ENCODE data around the gene CIB4.

DNA sequence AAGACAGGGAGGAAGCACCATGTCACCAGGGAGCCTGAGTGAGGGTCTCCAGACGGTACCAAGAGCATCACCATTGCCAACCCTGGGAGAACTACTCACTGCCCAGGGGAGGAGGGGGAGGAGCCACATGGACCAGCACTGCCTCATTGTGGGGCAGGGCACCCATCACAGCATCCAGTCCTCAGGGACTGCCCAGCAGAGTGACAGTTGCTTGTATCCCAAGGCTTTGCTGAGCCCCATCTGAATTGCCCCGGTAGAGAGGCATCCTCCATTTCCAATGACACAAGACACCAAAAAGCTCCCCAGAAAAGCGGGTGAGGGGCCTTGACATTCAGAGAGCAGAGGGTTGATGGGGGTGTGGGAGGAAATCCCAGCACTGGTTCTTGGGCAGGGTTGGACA lies 6.8 kb upstream of the CIB4 start:
- TF ChIP-seq, protein P1, sequence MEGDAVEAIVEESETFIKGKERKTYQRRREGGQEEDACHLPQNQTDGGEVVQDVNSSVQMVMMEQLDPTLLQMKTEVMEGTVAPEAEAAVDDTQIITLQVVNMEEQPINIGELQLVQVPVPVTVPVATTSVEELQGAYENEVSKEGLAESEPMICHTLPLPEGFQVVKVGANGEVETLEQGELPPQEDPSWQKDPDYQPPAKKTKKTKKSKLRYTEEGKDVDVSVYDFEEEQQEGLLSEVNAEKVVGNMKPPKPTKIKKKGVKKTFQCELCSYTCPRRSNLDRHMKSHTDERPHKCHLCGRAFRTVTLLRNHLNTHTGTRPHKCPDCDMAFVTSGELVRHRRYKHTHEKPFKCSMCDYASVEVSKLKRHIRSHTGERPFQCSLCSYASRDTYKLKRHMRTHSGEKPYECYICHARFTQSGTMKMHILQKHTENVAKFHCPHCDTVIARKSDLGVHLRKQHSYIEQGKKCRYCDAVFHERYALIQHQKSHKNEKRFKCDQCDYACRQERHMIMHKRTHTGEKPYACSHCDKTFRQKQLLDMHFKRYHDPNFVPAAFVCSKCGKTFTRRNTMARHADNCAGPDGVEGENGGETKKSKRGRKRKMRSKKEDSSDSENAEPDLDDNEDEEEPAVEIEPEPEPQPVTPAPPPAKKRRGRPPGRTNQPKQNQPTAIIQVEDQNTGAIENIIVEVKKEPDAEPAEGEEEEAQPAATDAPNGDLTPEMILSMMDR (IDR thresholded peaks at IDR 0.05): no peak
- TF ChIP-seq NFYB (CRISPR knock-in tag; conservative IDR thresholded peaks at IDR 0.05; ENCODE audit: low read depth) (no peak), ELF4 (CRISPR knock-in tag; IDR thresholded peaks at IDR 0.05; ENCODE audit: low read depth) (no peak), IRF2 (CRISPR knock-in tag; IDR thresholded peaks at IDR 0.05; ENCODE audit: borderline replicate concordance, low read depth) (no peak), NR3C1 (CRISPR knock-in tag; conservative IDR thresholded peaks at IDR 0.05; ENCODE audit: low read depth) (no peak), CBFB (CRISPR knock-in tag; IDR thresholded peaks at IDR 0.05; ENCODE audit: low read depth) (no peak), MXD4 (CRISPR knock-in tag; IDR thresholded peaks at IDR 0.05; ENCODE audit: borderline replicate concordance) (no peak)
- TF ChIP-seq, protein P2, sequence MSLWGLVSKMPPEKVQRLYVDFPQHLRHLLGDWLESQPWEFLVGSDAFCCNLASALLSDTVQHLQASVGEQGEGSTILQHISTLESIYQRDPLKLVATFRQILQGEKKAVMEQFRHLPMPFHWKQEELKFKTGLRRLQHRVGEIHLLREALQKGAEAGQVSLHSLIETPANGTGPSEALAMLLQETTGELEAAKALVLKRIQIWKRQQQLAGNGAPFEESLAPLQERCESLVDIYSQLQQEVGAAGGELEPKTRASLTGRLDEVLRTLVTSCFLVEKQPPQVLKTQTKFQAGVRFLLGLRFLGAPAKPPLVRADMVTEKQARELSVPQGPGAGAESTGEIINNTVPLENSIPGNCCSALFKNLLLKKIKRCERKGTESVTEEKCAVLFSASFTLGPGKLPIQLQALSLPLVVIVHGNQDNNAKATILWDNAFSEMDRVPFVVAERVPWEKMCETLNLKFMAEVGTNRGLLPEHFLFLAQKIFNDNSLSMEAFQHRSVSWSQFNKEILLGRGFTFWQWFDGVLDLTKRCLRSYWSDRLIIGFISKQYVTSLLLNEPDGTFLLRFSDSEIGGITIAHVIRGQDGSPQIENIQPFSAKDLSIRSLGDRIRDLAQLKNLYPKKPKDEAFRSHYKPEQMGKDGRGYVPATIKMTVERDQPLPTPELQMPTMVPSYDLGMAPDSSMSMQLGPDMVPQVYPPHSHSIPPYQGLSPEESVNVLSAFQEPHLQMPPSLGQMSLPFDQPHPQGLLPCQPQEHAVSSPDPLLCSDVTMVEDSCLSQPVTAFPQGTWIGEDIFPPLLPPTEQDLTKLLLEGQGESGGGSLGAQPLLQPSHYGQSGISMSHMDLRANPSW (CRISPR knock-in tag; conservative IDR thresholded peaks at IDR 0.05; ENCODE audit: low read depth): no peak
- TF ChIP-seq, protein P3, sequence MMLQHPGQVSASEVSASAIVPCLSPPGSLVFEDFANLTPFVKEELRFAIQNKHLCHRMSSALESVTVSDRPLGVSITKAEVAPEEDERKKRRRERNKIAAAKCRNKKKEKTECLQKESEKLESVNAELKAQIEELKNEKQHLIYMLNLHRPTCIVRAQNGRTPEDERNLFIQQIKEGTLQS (CRISPR knock-in tag; conservative IDR thresholded peaks at IDR 0.05): no peak

All from WTC11 (cell line).